ENCODE results near the gene ARRB1.
A peak's percentile ranks its signal among the peaks of the same experiment; 100 is the strongest.
"Not testable (repeated sequence)": the region's sequence is repeated elsewhere in the genome, so short reads cannot be mapped to it uniquely, and the experiment has no call there.

The ARRB1 gene

GRCh38 chr11:75342966-75343870 lies 8.2 kb downstream of the ARRB1 start:
- no peak for DNase-seq

- DNase-seq = no peak
These were observed 9.1 kb downstream of the ARRB1 start for GRCh38 chr11:75342231-75342918.

- DNase-seq = no peak
These were observed 9.8 kb downstream of the ARRB1 start for GRCh38 chr11:75341612-75342011.

DNA sequence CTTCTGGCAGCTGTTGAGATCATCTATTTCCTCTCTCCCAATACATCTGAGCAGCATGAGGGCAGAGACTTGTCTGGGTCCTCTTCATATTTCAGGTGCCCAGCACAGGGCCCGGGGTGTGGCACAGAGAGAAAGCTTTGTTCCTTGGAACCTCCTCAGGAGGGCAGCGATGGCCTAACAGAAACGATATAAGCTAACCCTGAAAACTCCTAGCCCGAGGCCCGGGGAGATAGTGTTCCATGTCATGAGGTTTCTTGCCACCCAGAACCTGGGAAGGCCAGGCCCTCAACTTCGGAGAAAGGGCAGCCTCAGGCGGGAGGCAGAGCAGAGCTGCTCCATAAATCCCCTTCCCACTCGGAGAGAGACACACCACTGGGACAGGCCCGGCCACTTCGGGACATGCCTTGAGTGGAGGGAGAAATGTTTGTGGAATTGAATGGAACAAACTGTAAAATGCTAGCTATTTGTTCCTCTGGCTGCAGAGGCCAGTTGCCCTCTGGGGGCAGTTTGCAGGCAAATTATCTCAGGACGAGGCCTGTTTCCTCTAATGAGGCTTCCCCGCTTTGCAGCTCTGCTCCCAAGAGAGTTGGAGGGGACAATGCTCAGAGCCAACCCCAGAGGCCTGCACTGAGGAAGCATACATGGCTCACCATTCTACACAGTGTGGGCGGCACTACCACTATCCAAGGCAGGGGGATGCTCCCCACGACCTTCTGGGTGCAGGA lies 11.6 kb downstream of the ARRB1 start:
- DNase-seq = no peak

GRCh38 chr11:75338516-75339208 lies 12.8 kb downstream of the ARRB1 start:
- DNase-seq = no peak

DNA sequence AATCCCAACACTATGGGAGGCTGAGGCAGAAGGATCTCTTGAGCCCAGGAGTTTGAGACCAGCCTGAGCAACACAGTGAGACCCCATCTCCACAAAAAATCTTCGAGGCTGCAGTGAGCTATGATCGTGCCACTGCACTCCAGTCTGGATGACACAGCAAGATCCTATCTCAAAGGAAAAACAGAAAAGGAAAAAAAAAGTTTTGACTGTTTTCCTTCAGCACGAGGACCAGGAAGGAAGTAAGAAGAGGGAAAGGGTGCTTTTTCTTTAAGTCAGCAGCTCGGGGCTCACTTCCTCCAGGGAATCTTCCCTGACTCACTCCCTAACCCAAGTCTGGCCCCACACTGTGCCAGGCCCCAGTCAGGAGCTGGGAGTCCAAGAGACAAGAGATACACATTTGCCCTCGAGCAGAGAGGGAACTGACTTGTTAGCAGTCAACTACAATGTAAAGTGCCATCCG lies 14.2 kb downstream of the ARRB1 start:
- no peak for DNase-seq

GRCh38 chr11:75334976-75335375 lies 16.5 kb downstream of the ARRB1 start:
- DNase-seq = no peak

DNA sequence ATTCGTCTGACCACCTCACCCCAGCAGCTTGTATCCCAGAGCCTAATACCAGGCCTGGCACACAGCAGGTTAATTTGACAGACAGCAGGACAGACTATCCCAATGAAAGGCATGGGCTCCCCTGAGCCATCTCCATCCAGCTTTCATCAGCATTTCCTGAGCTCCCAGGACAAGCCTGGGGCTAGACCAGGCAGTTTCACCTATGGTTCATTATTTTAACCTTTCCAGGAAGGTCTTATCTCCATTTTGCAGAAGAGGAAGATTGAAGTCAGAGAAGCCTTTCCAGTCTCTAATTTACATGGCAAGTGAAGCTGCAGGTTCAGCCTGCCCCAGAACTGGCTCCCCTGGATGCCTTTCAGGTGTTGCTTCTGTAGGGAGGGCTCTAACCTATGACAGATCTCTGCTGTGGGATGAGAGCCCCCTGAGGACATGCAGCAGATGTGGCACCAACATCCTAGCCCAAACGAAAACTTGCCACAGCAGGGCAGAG lies 17.0 kb downstream of the ARRB1 start:
- DNase-seq = no peak

GRCh38 chr11:75333807-75334140 lies 17.7 kb downstream of the ARRB1 start:
- DNase-seq = no peak

DNA sequence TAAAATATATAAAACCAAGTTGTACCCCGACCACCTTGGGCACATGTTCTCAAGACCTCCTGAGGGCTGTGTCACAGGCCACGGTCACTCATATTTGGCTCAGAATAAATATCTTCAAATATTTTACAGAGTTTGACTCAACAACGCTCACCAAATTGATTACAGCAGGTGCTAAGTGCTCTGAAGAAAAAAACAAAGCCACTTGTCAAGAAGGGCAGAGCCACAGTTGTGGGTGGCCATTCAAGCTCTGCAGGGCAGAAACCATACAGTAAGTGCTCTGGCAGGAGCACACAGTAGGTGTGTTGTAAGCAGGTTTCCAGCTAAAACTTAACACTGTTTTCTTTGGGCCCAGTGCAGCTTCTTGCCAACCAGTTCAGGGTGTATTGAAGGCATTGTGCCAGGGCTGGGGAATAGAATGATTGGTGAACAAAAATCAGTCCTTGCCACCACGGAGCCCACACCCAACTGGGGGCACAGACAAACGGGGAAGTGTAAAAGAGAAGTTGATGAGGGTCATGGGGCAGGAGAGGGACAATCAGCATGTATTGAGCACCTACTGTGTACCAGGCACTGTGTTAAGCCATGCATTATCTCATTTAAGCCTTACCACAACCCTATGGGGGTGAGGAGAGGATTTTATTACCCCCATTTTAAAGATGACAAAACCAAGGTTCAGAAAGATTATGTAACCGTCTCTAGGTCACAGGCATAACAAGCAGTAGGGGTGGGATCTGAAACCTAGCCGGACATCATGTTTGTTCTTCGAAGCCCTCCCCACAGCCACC lies 18.2 kb downstream of the ARRB1 start:
- no peak for DNase-seq

- not testable (repeated sequence) for DNase-seq
These were observed 19.7 kb downstream of the ARRB1 start for GRCh38 chr11:75331761-75332160.

DNA sequence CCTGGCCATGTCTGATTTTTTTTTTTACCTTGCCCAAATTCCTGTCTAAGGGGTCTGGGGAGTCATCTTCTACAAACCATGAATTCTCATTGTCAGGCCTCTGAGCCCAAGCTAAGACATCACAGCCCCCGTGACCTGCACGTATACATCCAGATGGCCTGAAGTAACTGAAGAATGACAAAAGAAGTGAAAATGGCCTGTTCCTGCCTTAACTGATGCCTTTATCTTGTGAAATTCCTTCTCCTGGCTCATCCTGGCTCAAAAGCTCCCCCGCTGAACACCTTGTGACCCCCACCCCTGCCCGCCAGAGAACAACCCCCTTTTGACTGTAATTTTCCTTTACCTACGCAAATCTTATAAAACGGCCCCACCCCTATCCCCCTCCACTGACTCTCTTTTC lies 20.2 kb downstream of the ARRB1 start:
- not testable (repeated sequence) for DNase-seq

DNA sequence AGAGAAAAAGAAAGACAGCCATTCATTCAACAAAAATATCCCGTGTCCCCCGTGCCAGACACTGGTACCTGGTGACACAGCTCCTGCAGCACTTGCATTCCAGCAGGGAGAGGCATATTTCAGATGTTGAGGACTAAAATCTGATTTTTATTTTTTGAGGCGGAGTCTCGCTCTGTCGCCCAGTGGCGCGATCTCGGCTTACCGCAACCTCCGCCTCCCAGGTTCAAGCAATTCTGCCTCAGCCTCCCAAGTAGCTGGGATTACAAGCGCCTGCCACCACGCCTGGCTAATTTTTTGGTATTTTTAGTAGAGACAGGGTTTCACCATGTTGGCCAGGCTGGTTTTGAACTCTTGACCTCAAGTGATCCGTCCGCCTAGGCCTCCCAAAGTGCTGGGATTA lies 20.6 kb downstream of the ARRB1 start:
- DNase-seq = not testable (repeated sequence)

DNA sequence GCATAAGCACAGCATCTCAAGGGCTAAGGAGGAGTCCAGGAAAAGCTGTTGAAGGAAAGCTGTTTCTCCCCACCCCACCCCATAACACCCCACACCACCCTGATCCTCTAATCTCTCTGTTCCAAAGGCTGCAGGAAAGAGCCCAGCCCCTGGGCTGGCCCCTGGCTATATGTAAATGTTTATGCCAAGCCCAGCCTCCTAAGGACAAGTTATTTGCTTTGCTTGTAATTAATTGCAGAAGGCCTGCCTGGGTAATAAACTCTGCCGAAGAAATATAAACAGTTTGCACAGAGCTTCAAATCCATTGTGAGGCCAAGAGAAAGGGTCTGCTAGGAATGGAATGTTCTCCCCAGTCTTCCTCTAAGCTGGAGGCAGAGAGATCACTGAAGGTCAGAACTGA lies 21.2 kb downstream of the ARRB1 start:
- DNase-seq = no peak

GRCh38 chr11:75328426-75329277 lies 22.8 kb downstream of the ARRB1 start:
- peak; percentile 34 to 46 for DNase-seq

DNA sequence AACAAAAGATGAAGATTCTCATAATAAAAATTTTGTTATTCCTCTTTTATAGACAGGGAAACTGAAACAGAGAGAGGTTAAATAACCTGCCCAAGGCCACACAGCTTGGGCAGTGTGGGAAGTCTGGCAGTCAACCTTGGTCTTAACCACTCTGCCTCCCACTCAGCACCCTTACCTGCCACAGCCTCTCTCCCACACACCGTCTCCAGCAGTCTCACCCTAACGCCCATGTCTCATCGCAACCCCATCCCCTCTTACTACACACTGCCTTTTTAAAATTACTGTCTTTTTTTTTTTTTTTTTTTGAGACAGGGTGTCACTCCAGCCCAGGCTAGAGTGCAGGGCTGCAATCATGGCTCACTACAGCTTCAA lies 25.0 kb downstream of the ARRB1 start:
- DNase-seq = peak; percentile 17 to 42

DNA sequence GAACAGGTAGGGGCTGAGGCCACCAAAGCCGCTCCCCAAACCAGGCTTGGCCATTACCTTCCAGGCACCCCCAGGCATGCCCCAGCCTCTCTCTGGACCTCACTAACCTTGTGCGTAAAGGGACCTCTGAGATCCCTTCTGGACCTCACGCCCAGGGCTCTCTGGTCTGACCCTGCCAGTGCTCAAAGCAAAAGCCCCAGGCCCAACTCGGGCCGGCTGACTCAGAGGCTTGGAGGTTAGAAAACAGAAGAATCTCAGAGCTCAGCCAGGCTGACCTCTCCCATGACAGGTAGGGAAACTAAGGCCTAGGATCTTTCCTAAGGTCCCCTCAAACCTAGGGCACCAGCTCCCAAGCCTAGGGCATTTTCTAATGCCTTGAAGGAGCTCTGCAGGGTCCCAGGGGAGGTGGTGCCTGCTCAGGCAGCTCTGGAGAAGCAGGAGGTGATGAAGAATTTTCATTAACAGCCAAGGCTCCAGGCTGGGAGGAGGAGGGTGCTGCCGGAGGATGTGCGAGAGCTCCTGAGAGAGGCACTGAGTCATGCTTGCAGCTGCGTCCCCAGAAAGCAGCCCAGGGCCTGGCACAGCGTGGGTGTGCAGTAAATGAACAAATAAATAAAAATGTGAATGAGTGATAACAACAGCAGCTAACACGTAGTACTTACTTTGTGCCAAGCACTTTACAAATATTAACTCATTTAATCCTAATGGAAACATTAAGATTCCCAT lies 25.6 kb downstream of the ARRB1 start:
- peak; percentile 51 to 57 for DNase-seq

GRCh38 chr11:75324740-75325139 lies 26.7 kb downstream of the ARRB1 start:
- DNase-seq = no peak

- DNase-seq = no peak
These were observed 27.3 kb downstream of the ARRB1 start for GRCh38 chr11:75324189-75324588.

GRCh38 chr11:75323609-75324008 lies 27.9 kb downstream of the ARRB1 start:
- DNase-seq = no peak
